WTC11 (cell line): Measurements from ENCODE around the gene BMPR1B. TPM values are rescaled to one million over a fixed set of nuclear protein-coding genes. Genes with fewer than 3 reads are reported as not detected.

ENCODE experiments used
- ATAC-seq: fragments of 200-7000 bp; cut with Tn5 transposase; 2 replicates; pipeline ENCODE4 v1.10.0; 2021; ENCODE audit warnings: mild to moderate bottlenecking, moderate library complexity
- CTCF ChIA-PET: fragments of 300-600 bp; sonication (Branson Sonifier 250); formaldehyde crosslinking; loops from one replicate; lab custom pipeline; 2021; ENCODE audit warnings: antibody characterized with exemption; lab: Charles Lee
- POLR2A ChIA-PET: fragments of 350-600 bp; sonication (Branson Sonifier 250); formaldehyde crosslinking; loops from one replicate; lab custom pipeline; 2021; ENCODE audit warnings: antibody characterized with exemption; lab: Charles Lee
- DNase-seq: peaks from one replicate; pipeline ENCODE4 v3.0.0; 2021; ENCODE audit warnings: low spot score
- H3K27ac Mint-ChIP-seq: 2 replicates; pipeline ENCODE4 v1.8.0; 2021; ENCODE audit warnings: mixed read lengths
- H3K27me3 Mint-ChIP-seq: 2 replicates; pipeline ENCODE4 v1.8.0; 2021; ENCODE audit warnings: low read depth, mild to moderate bottlenecking, moderate library complexity, mixed read lengths
- H3K36me3 Mint-ChIP-seq: 2 replicates; pipeline ENCODE4 v1.8.0; 2021; ENCODE audit warnings: mixed read lengths
- H3K4me1 Mint-ChIP-seq: 2 replicates; pipeline ENCODE4 v1.8.0; 2022; ENCODE audit warnings: mixed read lengths
- H3K4me3 Mint-ChIP-seq: 2 replicates; pipeline ENCODE4 v1.8.0; 2021; ENCODE audit warnings: mild to moderate bottlenecking, moderate library complexity, mixed read lengths
- H3K9me3 Mint-ChIP-seq: 2 replicates; pipeline ENCODE4 v1.8.0; 2021; ENCODE audit warnings: mixed read lengths
- AFF4 ChIP-seq: sonication (generic); formaldehyde crosslinking; IDR thresholded peaks from 2 replicates; pipeline ENCODE4 v1.8.1; 2023; ENCODE audit warnings: mild to moderate bottlenecking, missing genetic modification reagents, borderline replicate concordance
- CREM ChIP-seq: sonication (generic); formaldehyde crosslinking; IDR thresholded peaks from 2 replicates; pipeline ENCODE4 v1.8.1; 2022; ENCODE audit warnings: mild to moderate bottlenecking, missing genetic modification reagents, moderate library complexity
- JAZF1 ChIP-seq: fragments of 250-450 bp; sonication (Bioruptor Pico); IDR thresholded peaks from 2 replicates; pipeline ENCODE4 v1.9.0; 2021; ENCODE audit warnings: moderate library complexity, mild to moderate bottlenecking, inconsistent platforms
- JUN ChIP-seq: sonication (generic); formaldehyde crosslinking; IDR thresholded peaks from 2 replicates; pipeline ENCODE4 v1.8.0; 2023; ENCODE audit warnings: mild to moderate bottlenecking, missing genetic modification reagents
- NR2C2 ChIP-seq: sonication (generic); formaldehyde crosslinking; IDR thresholded peaks from 2 replicates; pipeline ENCODE4 v1.8.0; 2022; ENCODE audit warnings: mild to moderate bottlenecking, missing genetic modification reagents
- OVOL2 ChIP-seq: fragments of 250-450 bp; sonication (Bioruptor Pico); IDR thresholded peaks from 2 replicates; pipeline ENCODE4 v1.9.0; 2021; ENCODE audit warnings: mild to moderate bottlenecking, borderline replicate concordance
- SMAD3 ChIP-seq: sonication (generic); formaldehyde crosslinking; IDR thresholded peaks from 2 replicates; pipeline ENCODE4 v1.8.0; 2022; ENCODE audit warnings: missing genetic modification reagents, mild to moderate bottlenecking, borderline replicate concordance
- SMAD4 ChIP-seq: sonication (generic); formaldehyde crosslinking; IDR thresholded peaks from 2 replicates; pipeline ENCODE4 v1.8.0; 2022; ENCODE audit warnings: mild to moderate bottlenecking, missing genetic modification reagents
- TEAD4 ChIP-seq: sonication (generic); formaldehyde crosslinking; IDR thresholded peaks from 2 replicates; pipeline ENCODE4 v1.8.0; 2022; ENCODE audit warnings: mild to moderate bottlenecking, missing genetic modification reagents
- ZNF281 ChIP-seq: sonication (generic); formaldehyde crosslinking; IDR thresholded peaks from 2 replicates; pipeline ENCODE4 v1.8.0; 2023; ENCODE audit warnings: mild to moderate bottlenecking, missing genetic modification reagents
- ZNF396 ChIP-seq: fragments of 250-450 bp; sonication (Bioruptor Pico); IDR thresholded peaks from 2 replicates; pipeline ENCODE4 v1.8.0; 2021; ENCODE audit warnings: mild to moderate bottlenecking, moderate library complexity, borderline replicate concordance
- ZNF423 ChIP-seq: fragments of 250-450 bp; sonication (Bioruptor Pico); IDR thresholded peaks from 2 replicates; pipeline ENCODE4 v2.1.2; 2022; ENCODE audit warnings: mild to moderate bottlenecking, moderate library complexity
- ZSCAN18 ChIP-seq: fragments of 250-450 bp; sonication (Bioruptor Pico); IDR thresholded peaks from 2 replicates; pipeline ENCODE4 v2.1.2; 2022; ENCODE audit warnings: mild to moderate bottlenecking, moderate library complexity
- total RNA-seq: library from RNA; stranded (reverse); gene quantifications from 3 replicates; pipeline ENCODE4 v1.2.3, GENCODE V29; 2021
- TF ChIP-seq, protein P1 (sequence below): fragments of 250-450 bp; sonication (Bioruptor Pico); conservative IDR thresholded peaks from 2 replicates; pipeline ENCODE4 v1.9.0; 2021; ENCODE audit warnings: mild to moderate bottlenecking
- TF ChIP-seq, protein P2 (sequence below): fragments of 250-450 bp; sonication (Bioruptor Pico); IDR thresholded peaks from 2 replicates; pipeline ENCODE4 v1.9.0; 2021; ENCODE audit warnings: mild to moderate bottlenecking, borderline replicate concordance

BMPR1B gene
- total RNA-seq, 1 experiment from 2014 or later = 0.77 TPM

- H3K9me3 Mint-ChIP-seq = peaks cover 14% of the 10 kb centered on the region
- ATAC-seq = no peak
- CTCF ChIA-PET = no interaction called here
- H3K4me3 Mint-ChIP-seq = no peak overlapping the region
- H3K27ac Mint-ChIP-seq = no peak overlapping the region
- peaks cover 19% of the 10 kb centered on the region for H3K4me1 Mint-ChIP-seq
- no peak for TF ChIP-seq SMAD3 (CRISPR knock-in tag)
- TF ChIP-seq, protein P1, sequence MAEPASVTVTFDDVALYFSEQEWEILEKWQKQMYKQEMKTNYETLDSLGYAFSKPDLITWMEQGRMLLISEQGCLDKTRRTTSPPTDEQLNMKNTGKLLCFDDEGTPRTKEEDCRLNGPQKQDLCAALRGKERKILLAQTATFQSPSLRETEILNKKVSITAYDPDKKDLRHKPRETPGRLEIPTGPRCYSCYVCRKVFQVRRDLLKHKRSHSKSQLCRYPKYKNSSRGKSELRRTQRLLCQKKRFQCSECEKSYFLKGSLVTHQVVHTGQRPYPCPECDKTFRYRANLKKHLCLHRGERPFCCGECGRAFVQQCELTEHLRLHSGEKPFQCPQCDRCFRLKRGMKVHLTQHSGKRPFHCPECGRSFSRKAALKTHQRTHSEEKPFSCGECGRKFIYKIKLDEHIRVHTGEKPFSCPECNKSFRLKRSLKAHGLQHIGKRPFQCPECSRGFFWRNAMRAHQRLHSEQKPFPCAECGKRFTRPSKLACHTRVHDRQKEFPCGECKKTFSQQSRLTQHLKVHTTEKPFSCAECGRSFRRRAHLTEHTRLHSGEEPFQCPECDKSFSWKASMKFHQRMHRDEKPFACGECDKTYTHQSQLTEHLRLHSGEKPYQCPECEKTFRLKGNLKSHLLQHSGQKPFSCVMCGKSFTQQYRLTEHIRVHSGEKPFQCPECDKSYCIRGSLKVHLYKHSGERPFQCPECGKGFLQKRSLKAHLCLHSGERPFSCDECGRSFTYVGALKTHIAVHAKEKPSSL = no peak
- no peak for TF ChIP-seq AFF4 (CRISPR knock-in tag)
- H3K27me3 Mint-ChIP-seq = no peaks in the 10 kb centered on the region
- H3K36me3 Mint-ChIP-seq = no peaks in the 10 kb centered on the region
- POLR2A ChIA-PET = no interaction called here
- DNase-seq = no peak
These were observed 208.1 kb downstream of the BMPR1B start for GRCh38 chr4:94965852-94966251.

DNA sequence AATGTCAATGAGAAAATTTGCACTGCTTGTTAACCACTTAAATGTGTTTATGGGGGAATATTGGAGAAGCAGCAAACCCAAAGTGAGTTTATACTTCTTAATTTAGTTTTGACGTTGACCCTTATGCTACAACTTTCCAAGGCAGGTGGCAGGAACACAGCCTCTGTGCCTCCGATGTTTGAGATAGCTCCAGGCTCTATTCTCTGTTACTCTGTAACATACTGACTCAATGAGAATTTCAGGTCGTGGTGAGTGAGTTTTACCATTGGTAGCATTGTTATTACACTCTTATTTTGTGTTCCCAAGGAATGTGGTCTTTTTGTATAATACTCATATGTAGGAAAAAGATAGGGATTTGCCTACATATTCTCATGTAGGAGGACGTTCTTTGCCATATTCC lies 210.7 kb downstream of the BMPR1B start:
- Mint-ChIP-seq H3K27me3 (no peaks in the 10 kb centered on the region), H3K4me1 (peaks cover 12% of the 10 kb centered on the region), H3K36me3 (no peaks in the 10 kb centered on the region), H3K4me3 (no peak overlapping the region), H3K27ac (no peak overlapping the region), H3K9me3 (0 out of 2 replicates have a peak, but pooled peaks cover 2% of the 10 kb centered on the region)
- ATAC-seq = no peak
- POLR2A ChIA-PET = no interaction called here
- CTCF ChIA-PET = no interaction called here
- DNase-seq = no peak
- TF ChIP-seq OVOL2 = no peak
- no peak for TF ChIP-seq ZNF396
- TF ChIP-seq, protein P1 = no peak

- Mint-ChIP-seq H3K4me3 (no peak overlapping the region), H3K27me3 (no peaks in the 10 kb centered on the region), H3K27ac (no peak overlapping the region), H3K9me3 (no peaks in the 10 kb centered on the region), H3K36me3 (no peaks in the 10 kb centered on the region), H3K4me1 (peaks cover 1% of the 10 kb centered on the region)
- no peak for DNase-seq
- POLR2A ChIA-PET = no interaction called here
- no peak for TF ChIP-seq JUN
- TF ChIP-seq CREM = no peak
- TF ChIP-seq ZNF423 (CRISPR knock-in tag) = no peak
- TF ChIP-seq ZSCAN18 (CRISPR knock-in tag) = no peak
- TF ChIP-seq TEAD4 = no peak
- no peak for TF ChIP-seq ZNF281 (CRISPR knock-in tag)
- no peak for TF ChIP-seq JAZF1 (CRISPR knock-in tag)
- TF ChIP-seq SMAD4 (CRISPR knock-in tag) = no peak
- TF ChIP-seq, protein P2, sequence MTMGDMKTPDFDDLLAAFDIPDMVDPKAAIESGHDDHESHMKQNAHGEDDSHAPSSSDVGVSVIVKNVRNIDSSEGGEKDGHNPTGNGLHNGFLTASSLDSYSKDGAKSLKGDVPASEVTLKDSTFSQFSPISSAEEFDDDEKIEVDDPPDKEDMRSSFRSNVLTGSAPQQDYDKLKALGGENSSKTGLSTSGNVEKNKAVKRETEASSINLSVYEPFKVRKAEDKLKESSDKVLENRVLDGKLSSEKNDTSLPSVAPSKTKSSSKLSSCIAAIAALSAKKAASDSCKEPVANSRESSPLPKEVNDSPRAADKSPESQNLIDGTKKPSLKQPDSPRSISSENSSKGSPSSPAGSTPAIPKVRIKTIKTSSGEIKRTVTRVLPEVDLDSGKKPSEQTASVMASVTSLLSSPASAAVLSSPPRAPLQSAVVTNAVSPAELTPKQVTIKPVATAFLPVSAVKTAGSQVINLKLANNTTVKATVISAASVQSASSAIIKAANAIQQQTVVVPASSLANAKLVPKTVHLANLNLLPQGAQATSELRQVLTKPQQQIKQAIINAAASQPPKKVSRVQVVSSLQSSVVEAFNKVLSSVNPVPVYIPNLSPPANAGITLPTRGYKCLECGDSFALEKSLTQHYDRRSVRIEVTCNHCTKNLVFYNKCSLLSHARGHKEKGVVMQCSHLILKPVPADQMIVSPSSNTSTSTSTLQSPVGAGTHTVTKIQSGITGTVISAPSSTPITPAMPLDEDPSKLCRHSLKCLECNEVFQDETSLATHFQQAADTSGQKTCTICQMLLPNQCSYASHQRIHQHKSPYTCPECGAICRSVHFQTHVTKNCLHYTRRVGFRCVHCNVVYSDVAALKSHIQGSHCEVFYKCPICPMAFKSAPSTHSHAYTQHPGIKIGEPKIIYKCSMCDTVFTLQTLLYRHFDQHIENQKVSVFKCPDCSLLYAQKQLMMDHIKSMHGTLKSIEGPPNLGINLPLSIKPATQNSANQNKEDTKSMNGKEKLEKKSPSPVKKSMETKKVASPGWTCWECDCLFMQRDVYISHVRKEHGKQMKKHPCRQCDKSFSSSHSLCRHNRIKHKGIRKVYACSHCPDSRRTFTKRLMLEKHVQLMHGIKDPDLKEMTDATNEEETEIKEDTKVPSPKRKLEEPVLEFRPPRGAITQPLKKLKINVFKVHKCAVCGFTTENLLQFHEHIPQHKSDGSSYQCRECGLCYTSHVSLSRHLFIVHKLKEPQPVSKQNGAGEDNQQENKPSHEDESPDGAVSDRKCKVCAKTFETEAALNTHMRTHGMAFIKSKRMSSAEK (CRISPR knock-in tag) = no peak
- TF ChIP-seq NR2C2 (CRISPR knock-in tag) = no peak
- CTCF ChIA-PET = no interaction called here
- no peak for ATAC-seq
These were observed 212.9 kb downstream of the BMPR1B start for GRCh38 chr4:94970650-94971049.
